Neural cell (in vitro differentiated cells): ENCODE measurements around the gene EVC. TPM values are rescaled to one million over a fixed set of nuclear protein-coding genes. Genes with fewer than 3 reads are reported as not detected.

ENCODE experiments used
- H2AFZ ChIP-seq: fragments of 200-600, 300-800 bp; sonication (generic), shearing (Covaris generic); 2 replicates; pipeline ENCODE4 v1.6.0; 2014; ENCODE audit warnings: low read depth, mild to moderate bottlenecking, antibody characterized with exemption, low read length, moderate library complexity
- H3F3A ChIP-seq: fragments of 200-600 bp; shearing (Covaris generic); 2 replicates; pipeline ENCODE4 v1.6.1; 2016; ENCODE audit warnings: mild to moderate bottlenecking, moderate library complexity, mixed read lengths, antibody characterized with exemption, low read length; ENCODE audit not compliant: insufficient read depth, poor library complexity, severe bottlenecking
- H3K27ac ChIP-seq: fragments of 200-600, 300-800 bp; sonication (generic), shearing (Covaris generic); 2 replicates; pipeline ENCODE4 v1.5.1; 2014; ENCODE audit warnings: mild to moderate bottlenecking, low read length, moderate library complexity
- H3K27me3 ChIP-seq: fragments of 300-800, 200-600 bp; sonication (generic), shearing (Covaris generic); 2 replicates; pipeline ENCODE4 v1.6.0; 2014; ENCODE audit warnings: mild to moderate bottlenecking, low read depth, low read length, moderate library complexity; ENCODE audit not compliant: insufficient read depth
- H3K36me3 ChIP-seq: fragments of 300-800, 200-600 bp; sonication (generic), shearing (Covaris generic); 2 replicates; pipeline ENCODE4 v1.5.1; 2014; ENCODE audit warnings: mild to moderate bottlenecking, antibody characterized with exemption, low read length, moderate library complexity; ENCODE audit not compliant: insufficient read depth
- H3K4me2 ChIP-seq: fragments of 300-800, 200-600 bp; sonication (generic), shearing (Covaris generic); 2 replicates; pipeline ENCODE4 v1.6.0; 2014; ENCODE audit warnings: mild to moderate bottlenecking, low read length
- H3K4me3 ChIP-seq: fragments of 300-800, 200-600 bp; sonication (generic), shearing (Covaris generic); 2 replicates; pipeline ENCODE4 v1.5.1; 2014; ENCODE audit warnings: mild to moderate bottlenecking, low read length, moderate library complexity
- H3K79me2 ChIP-seq: fragments of 200-600 bp; shearing (Covaris generic); replicated peaks from 2 replicates; pipeline ENCODE4 v1.6.0; 2014; ENCODE audit warnings: mild to moderate bottlenecking, low read length, moderate library complexity; ENCODE audit not compliant: insufficient read depth
- H3K9ac ChIP-seq: fragments of 300-800, 200-600 bp; sonication (generic), shearing (Covaris generic); 2 replicates; pipeline ENCODE4 v1.6.1; 2016; ENCODE audit warnings: mild to moderate bottlenecking, low read length, mixed read lengths
- H3K9me2 ChIP-seq: fragments of 200-600 bp; shearing (Covaris generic); 2 replicates; pipeline ENCODE4 v1.6.1; 2016; ENCODE audit warnings: mild to moderate bottlenecking, low read length, mixed read lengths; ENCODE audit not compliant: insufficient read depth
- H3K9me3 ChIP-seq: fragments of 200-600, 300-800 bp; sonication (generic), shearing (Covaris generic); 2 replicates; pipeline ENCODE4 v1.6.1; 2016; ENCODE audit warnings: mild to moderate bottlenecking, mixed run types, low read length, moderate library complexity, mixed read lengths
- H4K20me1 ChIP-seq: fragments of 200-600 bp; shearing (Covaris generic); 2 replicates; pipeline ENCODE4 v1.6.1; 2016; ENCODE audit warnings: mild to moderate bottlenecking, mixed run types; ENCODE audit not compliant: insufficient read depth
- EP300 ChIP-seq: fragments of 450-650 bp; conservative IDR thresholded peaks from 2 replicates; pipeline ENCODE4 v1.6.1; 2014; ENCODE audit warnings: antibody characterized with exemption, mild to moderate bottlenecking, moderate library complexity; ENCODE audit not compliant: poor library complexity, severe bottlenecking
- EZH2 ChIP-seq: fragments of 200-600, 300-800 bp; shearing (Covaris generic), sonication (generic); IDR thresholded peaks from 2 replicates; pipeline ENCODE4 v1.6.1; 2014; ENCODE audit warnings: antibody characterized with exemption, low read length, borderline replicate concordance, mild to moderate bottlenecking; ENCODE audit not compliant: insufficient read depth, poor library complexity, severe bottlenecking
- MXI1 ChIP-seq: fragments of 450-650 bp; conservative IDR thresholded peaks from 2 replicates; pipeline ENCODE4 v1.6.1; 2014; ENCODE audit warnings: antibody characterized with exemption, mild to moderate bottlenecking; ENCODE audit not compliant: poor library complexity, severe bottlenecking
- POLR2AphosphoS5 ChIP-seq: IDR thresholded peaks from 2 replicates; pipeline ENCODE4 v1.6.1; 2012
- RAD21 ChIP-seq: fragments of 450-650 bp; conservative IDR thresholded peaks from 2 replicates; pipeline ENCODE4 v1.6.1; 2014; ENCODE audit warnings: antibody characterized with exemption, mild to moderate bottlenecking, moderate library complexity
- SMC3 ChIP-seq: fragments of 450-650 bp; conservative IDR thresholded peaks from 2 replicates; pipeline ENCODE4 v1.6.1; 2014; ENCODE audit warnings: antibody characterized with exemption, mild to moderate bottlenecking, moderate library complexity; ENCODE audit not compliant: poor library complexity
- TAF1 ChIP-seq: IDR thresholded peaks from 2 replicates; pipeline ENCODE4 v1.6.1; 2012; ENCODE audit warnings: low read depth
- polyA plus RNA-seq: library from polyadenylated mRNA; depleted of rRNA; stranded (reverse); fragments of >200 nt; gene quantifications from 2 replicates; pipeline ENCODE4 v1.2.3, GENCODE V29; 2014
- TF ChIP-seq, protein P1 (sequence below): IDR thresholded peaks from 2 replicates; pipeline ENCODE4 v1.6.1; 2012; ENCODE audit warnings: borderline replicate concordance
- TF ChIP-seq, protein P2 (sequence below): fragments of 450-650 bp; IDR thresholded peaks from 2 replicates; pipeline ENCODE4 v1.5.1; 2014; ENCODE audit warnings: antibody characterized with exemption, mild to moderate bottlenecking, moderate library complexity; ENCODE audit not compliant: poor library complexity, severe bottlenecking

EVC gene
- polyA plus RNA-seq, 1 donor from 2014 or later = 0.48 TPM

DNA sequence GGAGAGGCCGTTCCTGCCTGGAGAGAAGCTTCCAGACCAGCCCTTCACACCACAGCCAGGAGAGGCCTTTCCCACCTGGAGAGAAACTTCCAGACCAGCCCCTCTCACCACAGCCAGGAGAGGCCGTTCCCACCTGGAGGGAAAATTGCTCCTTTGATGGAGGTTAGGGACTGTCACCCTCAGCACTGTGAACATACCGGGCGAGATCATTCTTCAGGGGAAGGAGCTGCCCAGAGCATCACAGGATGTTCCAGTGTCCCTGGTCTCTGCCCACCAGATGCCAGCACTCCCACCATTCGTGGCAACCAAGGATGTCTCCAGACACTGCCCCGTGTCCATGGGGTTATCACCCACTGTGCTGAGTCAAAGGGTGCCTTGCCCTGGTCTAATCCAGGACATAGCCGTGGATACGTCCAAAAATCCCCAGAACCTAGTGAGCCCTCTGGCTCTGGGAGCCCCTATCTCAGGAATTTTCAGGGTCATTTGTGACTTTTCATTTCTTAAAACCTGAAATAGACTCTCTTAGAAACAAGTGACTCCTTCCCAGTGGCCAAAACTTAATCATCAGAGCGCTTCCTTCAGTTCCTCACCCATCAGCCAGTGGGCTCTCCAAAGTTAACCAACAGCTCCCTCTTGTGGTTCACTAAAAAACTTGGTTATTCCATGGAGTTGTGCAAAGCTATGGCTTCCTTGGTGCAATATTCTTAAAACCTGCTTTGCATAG, 101.7 kb downstream of the EVC start:
- Histone ChIP-seq H3F3A (no peaks in the 10 kb centered on the region), H3K9me2 (no peaks in the 10 kb centered on the region), H3K4me2 (no peak overlapping the region), H3K27ac (no peak overlapping the region), H3K4me3 (no peak overlapping the region), H2AFZ (no peak overlapping the region), H4K20me1 (no peaks in the 10 kb centered on the region), H3K9me3 (no peaks in the 10 kb centered on the region), H3K79me2 (no peaks in the 10 kb centered on the region), H3K27me3 (no peaks in the 10 kb centered on the region), H3K9ac (no peak overlapping the region), H3K36me3 (no peaks in the 10 kb centered on the region)
- TF ChIP-seq MXI1 = no peak
- TF ChIP-seq SMC3 = peak; percentile 90
- TF ChIP-seq, protein P1, sequence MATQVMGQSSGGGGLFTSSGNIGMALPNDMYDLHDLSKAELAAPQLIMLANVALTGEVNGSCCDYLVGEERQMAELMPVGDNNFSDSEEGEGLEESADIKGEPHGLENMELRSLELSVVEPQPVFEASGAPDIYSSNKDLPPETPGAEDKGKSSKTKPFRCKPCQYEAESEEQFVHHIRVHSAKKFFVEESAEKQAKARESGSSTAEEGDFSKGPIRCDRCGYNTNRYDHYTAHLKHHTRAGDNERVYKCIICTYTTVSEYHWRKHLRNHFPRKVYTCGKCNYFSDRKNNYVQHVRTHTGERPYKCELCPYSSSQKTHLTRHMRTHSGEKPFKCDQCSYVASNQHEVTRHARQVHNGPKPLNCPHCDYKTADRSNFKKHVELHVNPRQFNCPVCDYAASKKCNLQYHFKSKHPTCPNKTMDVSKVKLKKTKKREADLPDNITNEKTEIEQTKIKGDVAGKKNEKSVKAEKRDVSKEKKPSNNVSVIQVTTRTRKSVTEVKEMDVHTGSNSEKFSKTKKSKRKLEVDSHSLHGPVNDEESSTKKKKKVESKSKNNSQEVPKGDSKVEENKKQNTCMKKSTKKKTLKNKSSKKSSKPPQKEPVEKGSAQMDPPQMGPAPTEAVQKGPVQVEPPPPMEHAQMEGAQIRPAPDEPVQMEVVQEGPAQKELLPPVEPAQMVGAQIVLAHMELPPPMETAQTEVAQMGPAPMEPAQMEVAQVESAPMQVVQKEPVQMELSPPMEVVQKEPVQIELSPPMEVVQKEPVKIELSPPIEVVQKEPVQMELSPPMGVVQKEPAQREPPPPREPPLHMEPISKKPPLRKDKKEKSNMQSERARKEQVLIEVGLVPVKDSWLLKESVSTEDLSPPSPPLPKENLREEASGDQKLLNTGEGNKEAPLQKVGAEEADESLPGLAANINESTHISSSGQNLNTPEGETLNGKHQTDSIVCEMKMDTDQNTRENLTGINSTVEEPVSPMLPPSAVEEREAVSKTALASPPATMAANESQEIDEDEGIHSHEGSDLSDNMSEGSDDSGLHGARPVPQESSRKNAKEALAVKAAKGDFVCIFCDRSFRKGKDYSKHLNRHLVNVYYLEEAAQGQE = no peak
- TF ChIP-seq EZH2 = no peak
- peak; percentile 14 for TF ChIP-seq POLR2AphosphoS5
- TF ChIP-seq EP300 = no peak
- no peak for TF ChIP-seq TAF1
- TF ChIP-seq, protein P2, sequence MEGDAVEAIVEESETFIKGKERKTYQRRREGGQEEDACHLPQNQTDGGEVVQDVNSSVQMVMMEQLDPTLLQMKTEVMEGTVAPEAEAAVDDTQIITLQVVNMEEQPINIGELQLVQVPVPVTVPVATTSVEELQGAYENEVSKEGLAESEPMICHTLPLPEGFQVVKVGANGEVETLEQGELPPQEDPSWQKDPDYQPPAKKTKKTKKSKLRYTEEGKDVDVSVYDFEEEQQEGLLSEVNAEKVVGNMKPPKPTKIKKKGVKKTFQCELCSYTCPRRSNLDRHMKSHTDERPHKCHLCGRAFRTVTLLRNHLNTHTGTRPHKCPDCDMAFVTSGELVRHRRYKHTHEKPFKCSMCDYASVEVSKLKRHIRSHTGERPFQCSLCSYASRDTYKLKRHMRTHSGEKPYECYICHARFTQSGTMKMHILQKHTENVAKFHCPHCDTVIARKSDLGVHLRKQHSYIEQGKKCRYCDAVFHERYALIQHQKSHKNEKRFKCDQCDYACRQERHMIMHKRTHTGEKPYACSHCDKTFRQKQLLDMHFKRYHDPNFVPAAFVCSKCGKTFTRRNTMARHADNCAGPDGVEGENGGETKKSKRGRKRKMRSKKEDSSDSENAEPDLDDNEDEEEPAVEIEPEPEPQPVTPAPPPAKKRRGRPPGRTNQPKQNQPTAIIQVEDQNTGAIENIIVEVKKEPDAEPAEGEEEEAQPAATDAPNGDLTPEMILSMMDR = peak; percentile 91
- TF ChIP-seq RAD21 = peak; percentile 92

DNA sequence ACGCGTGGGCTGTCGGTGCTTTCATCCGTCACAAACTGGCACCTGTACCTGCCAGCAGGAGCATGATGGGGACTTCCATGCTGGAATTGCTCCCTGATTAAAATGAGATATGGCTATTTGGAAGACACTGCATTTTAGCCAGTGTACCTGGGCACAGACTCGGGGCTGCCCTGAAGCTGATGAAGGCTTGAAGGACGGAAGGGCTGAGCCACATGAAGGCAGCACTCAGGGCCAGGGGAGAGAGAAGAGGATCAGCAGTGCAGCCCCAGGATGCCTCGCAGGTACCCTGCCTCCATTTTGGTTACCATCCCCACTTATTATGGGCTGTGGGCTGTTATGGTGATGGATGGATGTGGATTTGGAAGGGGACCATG, 102.9 kb downstream of the EVC start:
- H3K27ac ChIP-seq = no peak overlapping the region
- no peak for TF ChIP-seq POLR2AphosphoS5
- no peak for TF ChIP-seq EZH2
- TF ChIP-seq MXI1 = no peak
- TF ChIP-seq, protein P2 = no peak
- no peak for TF ChIP-seq EP300
- TF ChIP-seq, protein P1 = no peak
- TF ChIP-seq TAF1 = no peak
- TF ChIP-seq SMC3 = no peak
- no peak for TF ChIP-seq RAD21
- H3K4me3 ChIP-seq = no peak overlapping the region
- no peaks in the 10 kb centered on the region for H3K9me2 ChIP-seq
- H2AFZ ChIP-seq = no peak overlapping the region
- no peaks in the 10 kb centered on the region for H3K79me2 ChIP-seq
- H3K9ac ChIP-seq = no peak overlapping the region
- H3K4me2 ChIP-seq = no peak overlapping the region
- H3K27me3 ChIP-seq = no peaks in the 10 kb centered on the region
- H4K20me1 ChIP-seq = no peaks in the 10 kb centered on the region
- no peaks in the 10 kb centered on the region for H3K9me3 ChIP-seq
- no peaks in the 10 kb centered on the region for H3F3A ChIP-seq
- H3K36me3 ChIP-seq = no peaks in the 10 kb centered on the region
